Measurements from ENCODE around the gene ZNF69.

DNA sequence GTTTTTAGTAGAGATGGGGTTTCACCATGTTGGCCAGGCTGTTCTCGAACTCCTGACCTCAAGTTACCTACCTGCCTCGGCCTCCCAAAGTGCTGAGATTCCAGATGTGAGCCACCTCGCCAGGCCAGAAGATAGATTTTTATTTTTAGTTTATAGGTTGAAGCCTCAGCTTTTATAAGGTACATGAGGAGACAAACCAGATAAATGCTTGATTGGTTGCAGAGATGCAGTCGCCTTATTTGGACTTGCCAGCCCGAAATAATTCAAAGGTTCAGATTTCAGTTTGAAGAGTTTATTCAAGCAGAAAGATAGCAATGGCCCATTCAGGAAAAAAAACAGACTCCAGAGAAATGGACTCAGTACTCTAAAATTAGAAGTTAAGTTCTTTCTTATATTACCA, 3.1 kb downstream of the ZNF69 start:
- TF ChIP-seq CTCF (IDR thresholded peaks at IDR 0.05) (no peak), POLR2A (IDR thresholded peaks at IDR 0.05) (no peak)
